H9 (cell line): ENCODE results near the gene NEB. TPM values are rescaled to one million over a fixed set of nuclear protein-coding genes. Genes with fewer than 3 reads are reported as not detected.
"Not testable (repeated sequence)": the region's sequence is repeated elsewhere in the genome, so short reads cannot be mapped to it uniquely, and the experiment has no call there.

ENCODE experiments used
- DNase-seq: peaks from one replicate; pipeline ENCODE4 v3.0.0-alpha.2; 2017
- H2AFZ ChIP-seq: one replicate; pipeline ENCODE4 v1.6.1; 2013; ENCODE audit warnings: mild to moderate bottlenecking, low read length, control low read depth, moderate library complexity
- H2AK5ac ChIP-seq: 2 replicates; pipeline ENCODE4 v1.6.1; 2013; ENCODE audit warnings: low read length, control low read depth, mixed read lengths; ENCODE audit not compliant: insufficient read length
- H2BK120ac ChIP-seq: one replicate; pipeline ENCODE4 v1.6.1; 2013; ENCODE audit warnings: low read depth, mild to moderate bottlenecking, low read length, control low read depth, inconsistent platforms; ENCODE audit not compliant: poor library complexity, severe bottlenecking
- H2BK12ac ChIP-seq: 2 replicates; pipeline ENCODE4 v1.6.1; 2013; ENCODE audit warnings: low read length, control low read depth, mixed read lengths, low read depth; ENCODE audit not compliant: insufficient read length
- H2BK15ac ChIP-seq: 2 replicates; pipeline ENCODE4 v1.6.1; 2013; ENCODE audit warnings: low read depth, low read length, control low read depth
- H2BK20ac ChIP-seq: one replicate; pipeline ENCODE4 v1.6.1; 2013; ENCODE audit warnings: low read depth, mild to moderate bottlenecking, low read length, control low read depth, inconsistent platforms; ENCODE audit not compliant: poor library complexity, severe bottlenecking
- H2BK5ac ChIP-seq: 2 replicates; pipeline ENCODE4 v1.6.1; 2013; ENCODE audit warnings: low read length, control low read depth, mixed read lengths; ENCODE audit not compliant: insufficient read length
- H3K14ac ChIP-seq: 2 replicates; pipeline ENCODE4 v1.6.1; 2013; ENCODE audit warnings: low read length, control low read depth; ENCODE audit not compliant: insufficient read depth
- H3K18ac ChIP-seq: 2 replicates; pipeline ENCODE4 v1.6.1; 2013; ENCODE audit warnings: low read depth, mild to moderate bottlenecking, mixed read lengths, low read length, control low read depth; ENCODE audit not compliant: insufficient read length
- H3K23ac ChIP-seq: 2 replicates; pipeline ENCODE4 v1.6.1; 2013; ENCODE audit warnings: low read length, control low read depth, mixed read lengths, low read depth; ENCODE audit not compliant: insufficient read length
- H3K23me2 ChIP-seq: 2 replicates; pipeline ENCODE4 v1.6.1; 2013; ENCODE audit warnings: low read depth, mild to moderate bottlenecking, mixed read lengths, low read length, control low read depth; ENCODE audit not compliant: insufficient read length, poor library complexity, severe bottlenecking
- H3K27ac ChIP-seq: 2 replicates; pipeline ENCODE4 v1.5.1; 2013; ENCODE audit warnings: low read length, control low read depth, mixed read lengths, low read depth; ENCODE audit not compliant: insufficient read length
- H3K27me3 ChIP-seq: 2 replicates; pipeline ENCODE4 v1.6.1; 2013; ENCODE audit warnings: low read length, control low read depth, inconsistent platforms; ENCODE audit not compliant: insufficient read depth
- H3K4ac ChIP-seq: 2 replicates; pipeline ENCODE4 v1.6.1; 2013; ENCODE audit warnings: low read depth, mild to moderate bottlenecking, control low read depth, inconsistent platforms, low read length, moderate library complexity
- H3K4me1 ChIP-seq: 2 replicates; pipeline ENCODE4 v1.6.1; 2013; ENCODE audit warnings: low read length, control low read depth, inconsistent platforms; ENCODE audit not compliant: insufficient read depth
- H3K4me2 ChIP-seq: 2 replicates; pipeline ENCODE4 v1.6.1; 2013; ENCODE audit warnings: low read length, control low read depth, mixed read lengths; ENCODE audit not compliant: insufficient read length, insufficient read depth
- H3K56ac ChIP-seq: 2 replicates; pipeline ENCODE4 v1.6.1; 2013; ENCODE audit warnings: low read depth, mild to moderate bottlenecking, mixed read lengths, low read length, control low read depth; ENCODE audit not compliant: insufficient read length
- H3K79me1 ChIP-seq: 2 replicates; pipeline ENCODE4 v1.6.1; 2013; ENCODE audit warnings: low read depth, mild to moderate bottlenecking, moderate library complexity, low read length, control low read depth, inconsistent platforms; ENCODE audit not compliant: insufficient read depth, poor library complexity, severe bottlenecking
- H3K79me2 ChIP-seq: 2 replicates; pipeline ENCODE4 v1.6.1; 2013; ENCODE audit warnings: low read length, control low read depth, inconsistent platforms; ENCODE audit not compliant: insufficient read depth
- H3K9ac ChIP-seq: 2 replicates; pipeline ENCODE4 v1.6.1; 2013; ENCODE audit warnings: low read length, control low read depth, mixed read lengths; ENCODE audit not compliant: insufficient read length; ENCODE audit errors: extremely low read depth
- H3K9me3 ChIP-seq: one replicate; pipeline ENCODE4 v1.6.1; 2013; ENCODE audit warnings: low read depth, low read length, inconsistent platforms; ENCODE audit not compliant: control insufficient read depth
- H3T11ph ChIP-seq: one replicate; pipeline ENCODE4 v1.6.1; 2013; ENCODE audit warnings: mild to moderate bottlenecking, low read length, control low read depth, inconsistent platforms
- H4K20me1 ChIP-seq: one replicate; pipeline ENCODE4 v1.6.1; 2013; ENCODE audit not compliant: control insufficient read depth, insufficient read length, insufficient read depth
- H4K5ac ChIP-seq: 2 replicates; pipeline ENCODE4 v1.6.1; 2013; ENCODE audit warnings: low read depth, mild to moderate bottlenecking, mixed read lengths, low read length, control low read depth; ENCODE audit not compliant: insufficient read length
- H4K8ac ChIP-seq: replicated peaks from 2 replicates; pipeline ENCODE4 v1.6.1; 2013; ENCODE audit warnings: low read length, control low read depth, mixed read lengths, low read depth; ENCODE audit not compliant: insufficient read length
- H4K91ac ChIP-seq: 2 replicates; pipeline ENCODE4 v1.6.1; 2013; ENCODE audit warnings: low read depth, mild to moderate bottlenecking, moderate library complexity, mixed read lengths, low read length, control low read depth; ENCODE audit not compliant: insufficient read length
- H3K27ac Mint-ChIP-seq, 3 experiments: 2 replicates in 2 of 3; 3 replicates in 1 of 3; pipeline ENCODE4 v1.8.0; 2020 to 2021; ENCODE audit warnings: mixed read lengths in 3 of 3, mild to moderate bottlenecking in 1 of 3, moderate library complexity in 1 of 3
- H3K27me3 Mint-ChIP-seq: 2 replicates; pipeline ENCODE4 v1.8.0; 2021; ENCODE audit warnings: low read depth, mild to moderate bottlenecking, moderate library complexity, mixed read lengths
- H3K36me3 Mint-ChIP-seq, 3 experiments: 2 replicates in 2 of 3; 3 replicates in 1 of 3; pipeline ENCODE4 v1.8.0; 2020 to 2021; ENCODE audit warnings: low read depth in 3 of 3, mixed read lengths in 3 of 3; ENCODE audit not compliant: insufficient read depth in 1 of 3
- H3K4me1 Mint-ChIP-seq, 2 experiments: 2 replicates each; pipeline ENCODE4 v1.8.0; 2020; ENCODE audit warnings: mixed read lengths in 2 of 2
- H3K4me3 Mint-ChIP-seq, 2 experiments: 2 replicates in 1 of 2; 3 replicates in 1 of 2; pipeline ENCODE4 v1.8.0; 2020 to 2021; ENCODE audit warnings: mild to moderate bottlenecking in 2 of 2, mixed read lengths in 2 of 2, moderate library complexity in 1 of 2
- H3K9me3 Mint-ChIP-seq, 2 experiments: 2 replicates in 1 of 2; 3 replicates in 1 of 2; pipeline ENCODE4 v1.8.0; 2020; ENCODE audit warnings: mild to moderate bottlenecking in 2 of 2, mixed read lengths in 2 of 2, moderate library complexity in 1 of 2
- WGBS: extraction: QIAGEN DNeasy Blood & Tissue Kit; methylation state at CpG from one replicate; pipeline ENCODE4 v1.1.7; 2013; ENCODE audit warnings: missing lambda C conversion rate, low lambda C conversion rate, mixed read lengths; ENCODE audit not compliant: insufficient read length; ENCODE audit errors: extremely low coverage; 5-methylcytosine and 5-hydroxymethylcytosine counted together
- total RNA-seq: library from RNA; stranded (reverse); gene quantifications from 2 replicates; pipeline ENCODE4 v1.2.1, GENCODE V29; 2021

Gene NEB
- total RNA-seq, 1 experiment from 2014 or later, result 0.98 TPM

DNA sequence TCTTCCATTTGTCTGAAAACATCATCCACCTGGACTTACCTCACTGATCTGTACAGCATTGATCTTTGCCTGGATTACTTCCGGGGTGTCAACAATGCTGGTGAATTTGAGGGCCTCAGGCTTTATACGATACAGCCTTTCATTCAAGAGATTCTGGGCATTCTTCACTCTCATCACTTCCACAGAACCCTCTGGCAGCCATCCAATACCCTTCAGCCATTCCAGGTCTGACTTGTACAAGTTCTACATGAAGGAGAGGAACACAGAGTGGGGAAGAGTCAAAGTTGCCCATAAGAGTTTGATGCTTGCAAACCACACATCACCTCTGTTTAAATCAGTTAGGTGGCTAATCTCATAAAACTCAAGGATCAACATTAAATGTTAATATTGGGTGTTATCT lies 130.7 kb downstream of the NEB start:
- not testable (repeated sequence) for H3K27me3 ChIP-seq, H3K4me1 Mint-ChIP-seq, H2BK120ac ChIP-seq, DNase-seq, H3K18ac ChIP-seq, H2BK12ac ChIP-seq, H3K27me3 Mint-ChIP-seq, H2BK5ac ChIP-seq, H3K4ac ChIP-seq, H2BK20ac ChIP-seq, H4K5ac ChIP-seq, H3K36me3 Mint-ChIP-seq, H3K4me3 Mint-ChIP-seq, H3K27ac Mint-ChIP-seq, H3K56ac ChIP-seq, H4K20me1 ChIP-seq, H4K91ac ChIP-seq, H3K23me2 ChIP-seq, H3K27ac ChIP-seq, H2AK5ac ChIP-seq, H2BK15ac ChIP-seq, H3K9me3 ChIP-seq, H3K4me1 ChIP-seq, H3K79me1 ChIP-seq, H3K79me2 ChIP-seq, H3T11ph ChIP-seq, H3K9me3 Mint-ChIP-seq, H2AFZ ChIP-seq, H3K9ac ChIP-seq, H3K23ac ChIP-seq, H3K4me2 ChIP-seq, H3K14ac ChIP-seq, H4K8ac ChIP-seq
- no CpG with 5 or more reads among the region's 2 CpGs for WGBS

DNA sequence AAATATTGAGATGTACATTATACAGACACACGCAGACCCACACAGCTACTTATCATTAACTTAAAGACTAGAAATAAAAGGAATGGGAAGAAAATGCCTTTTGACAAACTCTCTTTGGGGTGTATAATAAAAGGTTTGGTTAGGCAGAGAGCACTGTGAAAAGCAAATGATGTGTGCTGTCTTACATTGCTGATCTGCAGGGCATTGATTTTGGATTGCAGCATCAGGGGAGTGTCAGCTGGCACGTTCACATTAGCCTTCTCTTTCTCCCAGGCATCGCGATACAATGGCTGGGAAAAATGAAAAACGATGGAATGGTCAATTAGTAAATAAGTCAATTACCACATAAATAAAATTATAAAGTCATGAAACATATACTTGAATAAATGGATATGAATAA lies 131.9 kb downstream of the NEB start:
- H3K4me1 Mint-ChIP-seq, H2BK20ac ChIP-seq, H2AK5ac ChIP-seq, H3K23me2 ChIP-seq, H3K36me3 Mint-ChIP-seq, H3K9me3 Mint-ChIP-seq, H4K8ac ChIP-seq, H2BK15ac ChIP-seq, H3K27ac Mint-ChIP-seq, H3K9ac ChIP-seq, H3K79me1 ChIP-seq, H3K18ac ChIP-seq, H3K4ac ChIP-seq, H3K27me3 ChIP-seq, H3K4me1 ChIP-seq, H4K20me1 ChIP-seq, H3T11ph ChIP-seq, H4K5ac ChIP-seq, H3K23ac ChIP-seq, H3K79me2 ChIP-seq, H3K4me3 Mint-ChIP-seq, H3K14ac ChIP-seq, DNase-seq, H3K56ac ChIP-seq, H4K91ac ChIP-seq, H3K4me2 ChIP-seq, H3K9me3 ChIP-seq, H3K27ac ChIP-seq, H2AFZ ChIP-seq, H2BK5ac ChIP-seq, H2BK12ac ChIP-seq, H2BK120ac ChIP-seq, H3K27me3 Mint-ChIP-seq: not testable (repeated sequence)
- no CpG with 5 or more reads among the region's 5 CpGs for WGBS
